Hematopoietic multipotent progenitor cell treated with erythropoietin and hydrocortisone succinate and interleukin-3 and kit ligand, for 4 days (in vitro differentiated cells): ENCODE results near the gene STAT5A.

Experiments used
- DNase-seq: peaks from one replicate; pipeline ENCODE4 v3.0.0-alpha.2; 2015

The STAT5A gene

DNA sequence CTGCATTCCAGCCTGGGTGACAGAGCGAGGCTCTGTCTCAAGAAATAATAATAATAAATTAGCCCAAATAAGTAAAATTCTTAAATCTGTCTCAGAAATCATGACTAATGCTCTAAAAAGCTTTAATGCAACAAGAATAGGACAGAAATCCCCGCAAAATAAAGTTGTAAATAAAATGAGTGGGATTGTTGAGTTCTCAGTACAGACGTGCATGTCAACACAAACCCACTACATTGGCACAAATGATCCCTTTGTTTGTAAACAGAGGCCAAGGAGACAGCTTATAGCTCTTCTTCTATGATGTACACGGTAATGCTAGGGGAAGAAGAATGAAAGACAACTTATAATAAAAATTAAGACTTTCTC, 18.1 kb upstream of the STAT5A start:
- no peak for DNase-seq

DNA sequence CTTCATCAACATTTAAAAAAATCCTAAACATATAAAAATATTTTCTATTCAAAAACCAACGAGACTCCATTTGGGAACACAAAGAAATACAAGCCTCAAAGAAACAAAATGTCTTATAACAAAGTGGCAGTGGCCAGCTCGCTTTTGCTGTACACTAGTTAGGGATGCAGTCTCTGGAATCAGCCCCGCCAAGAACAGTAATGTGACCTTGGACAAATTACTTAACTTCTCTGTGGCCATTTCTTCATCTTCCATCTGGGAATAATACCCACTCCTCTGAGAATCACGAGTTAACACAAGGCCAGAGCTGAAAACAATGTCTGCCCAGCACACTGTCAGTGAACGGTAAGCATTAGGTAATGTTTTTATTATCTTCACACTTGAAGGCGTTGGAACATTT, 17.7 kb upstream of the STAT5A start:
- DNase-seq = no peak

DNA sequence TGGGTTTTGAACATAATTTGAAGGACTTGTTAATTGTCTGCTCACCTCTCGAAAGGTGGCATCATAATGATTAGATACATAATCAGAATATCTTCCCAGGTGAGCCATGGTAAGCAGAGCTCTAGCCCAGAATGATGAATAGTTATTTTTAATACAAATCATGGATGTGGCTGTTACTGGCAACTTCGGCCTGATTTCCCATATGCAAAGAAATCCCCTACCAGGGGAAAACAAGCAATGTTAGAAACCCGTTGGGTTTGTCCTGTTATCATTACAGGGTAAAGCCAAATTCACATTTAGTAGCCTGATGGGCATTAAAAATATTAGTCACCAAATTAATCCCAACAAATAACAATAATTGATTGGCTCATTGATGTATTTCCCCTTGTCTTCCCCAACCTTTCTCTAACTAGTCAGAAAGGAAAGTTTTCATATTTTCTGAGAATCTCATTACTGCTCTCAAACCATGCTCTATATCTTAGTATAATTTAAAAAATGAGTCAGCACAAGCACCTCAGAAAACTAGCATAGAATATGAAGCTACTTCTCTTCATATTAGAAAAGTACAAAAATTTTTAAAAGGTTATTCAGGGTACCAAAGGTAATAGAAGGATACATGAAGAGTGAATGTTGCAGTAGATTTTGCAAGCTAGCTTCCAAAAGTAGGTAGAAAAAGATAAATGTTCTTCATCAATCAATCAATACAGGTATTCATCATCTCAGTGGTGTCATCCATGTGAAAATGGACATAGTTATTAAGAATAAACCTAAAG, 17.1 kb upstream of the STAT5A start:
- DNase-seq = no peak

DNA sequence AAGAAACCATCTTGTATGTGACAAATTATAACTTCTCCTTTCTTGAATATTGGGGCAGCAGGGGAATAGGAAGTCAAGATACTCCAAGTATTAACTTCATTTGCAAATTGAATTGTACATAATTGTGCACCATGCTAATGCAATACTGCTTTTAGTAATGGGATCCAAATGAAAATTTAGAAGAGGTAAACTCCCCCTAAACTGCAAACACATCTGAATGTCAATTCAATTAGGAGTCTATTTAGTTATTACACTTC, 16.6 kb upstream of the STAT5A start:
- DNase-seq = peak; percentile 38

DNA sequence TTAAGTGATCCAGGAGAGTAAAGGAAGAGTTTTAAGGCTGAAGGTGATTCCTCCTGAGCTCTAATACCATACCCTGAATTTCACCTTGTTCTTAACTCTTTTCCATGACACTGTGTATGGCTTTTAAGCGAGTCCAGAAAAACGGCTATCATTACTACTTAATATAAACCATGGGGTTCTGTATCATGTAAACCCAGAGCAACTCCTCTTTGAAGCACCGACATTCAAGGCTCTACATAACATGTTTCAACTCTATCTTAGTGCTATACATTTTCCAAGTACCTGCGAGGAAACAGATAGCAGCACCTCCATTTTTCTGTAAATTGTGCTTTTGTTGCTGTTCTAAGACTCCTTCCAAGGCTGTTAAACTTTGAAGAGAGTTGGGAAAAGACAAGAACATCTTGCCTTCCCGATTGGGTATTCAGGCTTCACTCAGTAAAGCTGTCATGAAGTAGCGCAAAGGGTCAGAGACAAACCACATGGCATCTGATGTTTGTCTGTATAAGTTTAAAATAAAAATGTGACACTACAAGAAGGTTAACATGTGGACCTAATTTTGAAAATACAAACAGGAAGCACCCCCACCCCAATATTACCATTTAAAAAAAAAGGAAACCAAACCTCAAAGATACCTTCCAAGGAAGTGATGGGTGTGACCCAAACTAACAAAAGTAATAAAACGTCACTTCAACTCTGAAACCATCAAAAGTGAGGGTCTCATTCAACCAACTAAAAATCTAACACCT, 16.0 kb upstream of the STAT5A start:
- DNase-seq = no peak

DNA sequence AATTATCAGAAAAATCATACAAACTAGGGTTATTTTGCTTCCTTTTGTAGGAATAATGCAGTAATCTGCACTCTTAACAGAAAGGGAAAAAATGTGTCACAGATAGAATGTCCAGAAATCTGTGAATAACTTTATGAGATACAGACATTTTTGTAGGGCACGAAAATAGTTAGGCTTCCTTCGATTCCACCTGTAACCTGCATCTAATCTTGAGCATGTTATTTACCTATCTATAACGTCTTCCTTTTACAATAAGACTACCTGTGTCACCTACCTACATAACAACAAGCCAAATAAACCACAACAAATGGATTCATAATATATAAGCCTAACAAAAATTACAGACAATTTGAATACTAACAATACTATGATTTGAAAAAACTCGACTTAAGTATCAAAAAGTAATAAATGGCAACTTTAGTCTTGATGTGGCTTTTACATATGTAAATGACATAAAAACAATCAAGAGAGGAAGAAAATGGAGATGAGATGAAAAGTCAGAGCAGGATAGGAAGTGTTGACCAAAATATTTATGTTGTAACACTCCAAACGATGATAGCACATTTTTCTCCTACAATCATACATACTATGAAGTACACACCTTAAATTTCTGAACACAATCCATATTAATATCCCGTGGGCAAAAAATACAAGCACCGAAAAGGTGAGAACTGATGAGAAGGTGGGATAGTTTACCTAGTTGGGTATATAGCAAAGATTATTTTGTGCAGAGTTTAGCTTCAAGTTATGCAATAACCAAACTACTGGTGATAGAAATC, 14.6 kb upstream of the STAT5A start:
- peak; percentile 50 for DNase-seq

DNA sequence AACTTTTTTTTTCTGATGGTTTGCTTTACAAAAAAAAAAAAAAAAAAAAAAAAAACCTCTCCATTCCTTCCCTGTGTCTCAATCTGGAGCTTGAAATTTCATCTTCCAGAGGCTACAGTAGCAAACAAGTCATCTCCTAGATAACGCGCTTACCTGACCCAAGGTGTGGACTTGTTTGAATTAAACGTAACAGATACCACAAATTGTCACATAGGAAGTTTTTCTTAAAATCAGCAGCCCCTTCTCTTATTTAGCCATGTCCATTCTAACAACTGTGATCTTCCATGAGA, 14.1 kb upstream of the STAT5A start:
- DNase-seq = no peak

DNA sequence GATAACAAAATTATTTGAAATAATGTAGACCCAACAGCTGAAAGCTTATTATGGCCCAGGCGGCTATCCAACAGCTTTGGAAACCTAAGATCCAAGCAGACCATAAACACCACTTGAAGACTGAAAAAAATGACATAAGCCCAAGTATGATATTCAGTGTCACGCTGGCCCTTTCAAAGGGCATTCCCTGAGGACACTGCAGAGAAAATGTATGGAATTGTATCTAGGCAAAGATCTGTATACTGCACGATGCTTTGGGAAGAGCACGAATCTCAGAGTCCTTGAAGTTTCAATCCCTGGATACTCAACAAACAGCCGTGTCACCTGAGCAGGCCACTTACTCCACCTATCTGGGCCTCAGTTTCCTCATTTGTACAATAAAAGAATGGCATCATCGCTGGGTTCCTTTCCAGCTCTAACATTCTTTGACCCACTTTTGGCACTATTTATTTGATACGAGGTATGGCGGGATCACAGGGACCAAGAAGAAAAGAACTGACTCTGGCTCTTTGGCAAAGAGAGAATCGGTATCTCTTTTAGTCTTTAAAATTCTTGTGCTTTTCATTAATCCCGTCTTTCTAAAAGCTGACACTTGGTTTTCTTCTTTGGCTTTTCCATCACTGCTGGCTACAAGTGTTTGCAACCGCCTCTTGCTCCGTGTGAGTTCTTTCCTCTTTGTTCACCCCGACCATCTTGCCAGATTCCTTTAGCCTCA, 13.3 kb upstream of the STAT5A start:
- DNase-seq = no peak

DNA sequence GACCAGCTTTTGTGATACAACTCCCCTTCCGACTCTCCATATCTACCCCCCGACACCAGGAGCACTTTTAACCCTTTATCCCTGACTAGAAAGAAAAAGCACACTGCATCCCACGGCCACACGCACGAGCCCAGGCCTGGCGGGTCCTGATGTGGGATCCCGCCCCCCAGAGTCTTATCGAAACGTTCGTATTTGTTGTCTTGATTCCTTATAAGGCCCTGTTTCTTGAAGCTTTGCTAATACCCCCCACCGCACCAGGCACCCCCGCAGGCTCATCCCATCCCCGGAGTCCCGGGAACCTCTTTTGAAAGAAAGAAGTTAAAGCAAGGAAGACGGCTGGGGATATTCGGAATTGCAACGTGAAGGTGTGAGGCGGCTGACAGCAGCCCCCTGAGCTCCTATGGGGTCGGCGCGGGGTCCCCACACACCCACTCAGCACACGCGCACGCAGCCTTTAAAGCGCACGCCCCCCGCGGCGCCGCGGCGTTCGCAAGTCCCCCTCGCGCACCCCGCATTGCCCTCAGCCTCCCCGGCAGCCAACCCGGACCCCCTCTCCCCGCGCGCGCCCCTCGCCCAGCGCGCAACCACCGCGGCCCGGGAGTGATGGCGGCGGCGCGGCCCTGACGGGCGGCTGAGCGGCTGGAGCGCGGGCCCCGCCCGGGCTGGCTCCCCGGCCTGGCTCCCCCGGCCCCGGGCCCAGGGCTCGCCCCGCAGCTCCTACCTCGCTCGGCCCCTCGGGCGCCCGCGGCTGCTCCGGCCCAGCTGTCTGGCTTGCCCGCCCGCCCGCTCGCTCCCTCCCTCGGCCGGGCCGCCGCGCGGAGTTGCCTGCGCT, 12.6 kb upstream of the STAT5A start:
- DNase-seq = peak; percentile 83

DNA sequence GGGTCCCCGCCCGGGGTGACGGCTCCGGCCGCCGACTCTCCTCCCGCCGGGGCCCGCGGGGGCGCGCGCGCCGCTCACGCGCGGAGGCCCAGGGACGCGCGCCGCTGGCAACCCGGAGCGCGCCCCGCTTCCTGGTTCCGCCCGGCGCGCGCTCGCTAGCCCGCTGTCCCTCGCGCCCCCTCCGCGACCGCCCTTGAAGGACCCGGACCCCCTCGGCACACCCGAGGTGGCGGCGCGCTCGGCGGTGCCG, 12.0 kb upstream of the STAT5A start, which contains the start of gene STAT5B:
STAT5B (minus strand) TSS at position 33 of the 250 bp plus-strand sequence. CDS start 44,264 bp downstream, outside the sequence.
- peak; percentile 87 for DNase-seq

DNA sequence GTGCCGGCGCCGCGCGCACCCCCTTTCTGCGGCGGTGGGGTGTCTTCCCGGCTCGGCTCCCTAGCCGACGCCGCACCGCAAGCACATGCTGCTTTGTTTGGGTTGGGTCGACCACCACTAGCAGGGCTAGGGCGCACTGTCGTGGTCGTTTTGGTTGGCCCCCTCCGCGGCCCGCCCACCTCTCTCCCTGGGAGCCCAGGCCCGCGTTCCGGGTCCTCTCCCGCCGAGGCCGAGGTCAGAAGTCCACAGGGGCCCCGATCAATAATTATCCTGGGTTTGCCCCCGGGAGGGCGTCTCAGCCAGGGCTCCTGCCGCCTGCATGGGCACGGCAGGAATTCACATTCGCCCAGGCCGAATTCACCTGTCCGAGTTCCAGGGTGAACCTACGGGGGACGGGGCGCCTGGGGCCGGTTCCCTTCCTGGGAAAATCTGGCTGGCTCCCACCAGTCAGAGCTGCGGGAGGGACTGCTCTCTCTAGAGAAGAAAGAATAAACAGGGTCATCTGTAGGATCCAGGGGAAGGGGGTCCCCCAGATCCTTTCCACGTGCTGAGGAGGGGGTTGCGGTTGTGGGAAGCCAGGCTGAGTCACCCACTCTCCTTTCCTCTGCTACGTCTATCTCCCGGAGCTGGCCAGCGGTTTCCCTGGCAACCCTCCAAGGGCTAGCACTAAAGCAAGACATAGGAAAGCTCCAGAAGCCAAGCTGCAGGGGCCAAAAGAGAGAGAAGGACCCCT, 11.5 kb upstream of the STAT5A start:
- peak; percentile 87 for DNase-seq

DNA sequence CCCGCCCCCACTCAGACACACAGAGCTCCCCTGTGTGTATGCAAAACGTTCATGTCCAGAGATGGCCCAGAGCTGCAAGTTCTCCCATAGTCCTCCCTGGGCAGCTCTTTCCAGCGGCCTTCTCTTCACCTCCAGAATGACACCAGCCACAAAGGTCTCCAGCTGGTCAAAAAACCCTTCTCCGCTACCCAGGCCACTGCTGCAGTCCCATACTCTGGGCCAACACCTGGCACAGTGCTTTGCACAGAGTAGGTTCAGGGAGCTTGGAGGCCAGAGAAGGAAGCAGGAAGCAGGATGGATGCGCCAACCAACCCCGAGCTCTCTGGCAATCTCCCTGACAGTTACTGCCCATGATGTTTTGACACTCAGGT, 11.0 kb upstream of the STAT5A start:
- peak; percentile 48 for DNase-seq

DNA sequence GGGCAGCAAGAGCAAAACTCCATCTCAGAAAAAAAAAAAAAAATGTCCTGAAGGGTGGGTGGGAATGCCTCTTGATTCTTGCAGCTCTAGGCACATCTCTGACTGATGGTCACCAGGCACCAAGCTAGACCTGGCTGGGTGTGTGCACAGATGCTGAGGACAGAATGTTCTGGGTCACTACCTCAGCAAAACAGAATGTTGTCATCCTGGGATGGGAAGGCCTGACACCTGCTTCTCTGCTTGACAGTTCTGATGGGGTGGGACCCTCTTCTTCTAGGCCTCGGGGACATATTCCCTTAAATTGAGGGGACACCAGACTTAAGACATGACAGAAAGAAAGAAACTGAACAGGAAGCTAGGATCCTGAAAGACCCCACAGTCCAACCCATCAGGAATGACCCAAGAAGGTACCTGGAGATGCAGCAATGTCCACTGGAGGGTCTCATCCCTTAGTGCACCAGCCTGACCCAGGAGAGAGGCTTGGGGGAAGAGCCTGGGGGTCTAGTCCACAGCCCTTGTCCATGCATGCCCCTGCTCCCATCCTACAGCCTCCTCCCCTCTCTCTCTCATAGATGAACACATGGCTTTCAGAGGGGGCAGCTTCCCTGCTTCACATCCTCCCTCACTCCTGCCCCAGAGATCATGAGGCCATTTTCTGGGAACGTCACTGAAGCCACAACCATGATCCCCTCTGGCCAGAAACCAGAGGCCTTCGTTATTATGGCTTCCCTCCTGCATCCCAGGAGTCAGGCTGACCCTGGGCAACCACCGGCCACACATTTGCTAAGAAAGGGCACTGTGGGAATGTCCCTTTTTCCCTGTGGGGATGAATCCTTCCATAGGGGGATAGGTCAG, 8.3 kb upstream of the STAT5A start:
- no peak for DNase-seq

DNA sequence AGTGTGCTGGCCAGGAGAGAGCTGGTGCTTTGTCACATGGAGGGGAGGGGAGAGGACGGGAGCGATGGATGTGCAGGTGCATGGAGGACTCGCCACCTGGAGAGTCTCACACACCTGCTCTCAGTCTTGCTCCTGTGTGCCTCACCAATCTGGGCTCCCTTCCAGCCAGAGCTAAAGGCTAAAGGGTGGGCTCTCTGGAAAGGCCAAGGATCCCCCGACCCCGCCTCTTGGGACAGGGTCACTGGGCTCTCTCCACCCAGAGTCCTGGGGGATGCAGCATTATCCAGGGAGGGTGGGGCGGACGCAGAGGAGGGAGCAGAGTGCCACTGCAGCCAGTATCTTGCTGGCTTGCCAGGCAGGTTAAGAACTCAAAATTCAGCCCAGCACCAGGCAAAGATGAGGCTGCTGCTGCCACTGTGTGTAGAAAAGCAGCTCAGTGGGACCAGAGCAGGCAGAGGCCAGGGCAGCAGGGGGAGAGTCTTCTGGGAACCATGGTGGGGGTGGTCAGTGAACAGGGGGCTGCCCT, 6.7 kb upstream of the STAT5A start:
- DNase-seq = no peak

DNA sequence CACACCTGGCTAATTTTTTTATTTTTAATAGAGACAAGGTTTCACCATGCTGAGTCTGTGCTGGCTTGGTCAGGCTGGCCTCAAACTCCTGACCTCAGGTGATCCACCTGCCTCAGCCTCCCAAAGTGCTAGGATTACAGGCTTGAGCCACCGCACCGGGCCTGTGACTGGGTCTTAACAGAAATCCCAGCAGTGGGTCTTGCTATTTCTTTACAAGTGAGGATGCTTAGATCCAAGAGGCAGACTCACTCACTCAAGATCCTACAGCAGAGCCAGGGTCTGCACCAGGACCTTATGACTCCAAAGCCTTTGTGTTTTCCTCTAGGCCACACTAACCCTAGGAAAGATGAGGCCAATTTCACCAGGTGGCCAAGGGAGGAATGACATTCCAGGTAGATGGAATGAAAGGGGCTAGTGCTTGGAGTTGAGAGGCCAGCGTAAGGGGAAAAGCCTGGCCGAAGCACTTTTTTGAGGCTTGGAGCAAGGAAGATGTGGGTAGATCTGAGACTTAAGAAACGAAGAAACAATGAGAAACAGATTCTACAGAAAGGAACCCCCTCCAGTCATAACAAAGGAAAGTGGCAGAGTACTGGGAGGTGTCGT, 5.7 kb upstream of the STAT5A start:
- no peak for DNase-seq

DNA sequence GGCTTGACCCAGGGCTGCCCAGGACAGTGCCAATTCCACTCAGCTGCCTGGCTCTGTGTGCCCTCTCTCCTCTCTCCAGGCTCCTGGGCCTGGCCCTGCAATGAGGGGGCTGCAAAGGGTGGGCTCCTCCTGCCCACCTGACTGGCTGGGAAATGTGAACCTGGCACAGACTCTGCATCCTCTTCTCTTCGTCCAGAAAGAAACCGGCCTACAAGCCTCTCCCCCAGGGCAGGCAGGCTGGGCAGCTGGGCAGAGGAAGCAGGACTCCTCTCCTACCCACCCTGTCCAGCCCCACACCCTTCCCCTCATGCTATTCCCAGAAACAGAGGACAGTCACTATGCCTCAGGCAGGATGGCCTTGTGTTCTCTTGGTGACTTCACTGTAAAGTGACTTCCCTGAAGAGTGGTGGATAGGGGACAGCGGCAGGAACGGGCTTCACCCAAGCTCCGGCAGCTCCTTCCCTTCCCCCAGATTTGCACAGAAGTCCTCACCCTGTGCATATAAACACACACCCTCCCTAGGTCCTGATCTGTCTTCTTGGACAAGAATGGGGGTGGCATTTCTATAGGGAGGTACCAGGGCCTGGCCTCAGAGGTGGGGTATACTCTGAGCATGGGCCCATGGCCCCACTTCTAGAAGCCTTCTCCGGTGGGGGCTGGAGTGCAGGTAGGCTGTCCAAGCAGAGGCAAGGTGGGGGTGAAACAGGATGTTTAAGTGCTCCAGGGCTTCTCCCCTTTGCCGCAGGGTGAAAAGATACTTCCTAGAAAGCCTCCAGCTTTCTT, 4.9 kb upstream of the STAT5A start:
- no peak for DNase-seq

DNA sequence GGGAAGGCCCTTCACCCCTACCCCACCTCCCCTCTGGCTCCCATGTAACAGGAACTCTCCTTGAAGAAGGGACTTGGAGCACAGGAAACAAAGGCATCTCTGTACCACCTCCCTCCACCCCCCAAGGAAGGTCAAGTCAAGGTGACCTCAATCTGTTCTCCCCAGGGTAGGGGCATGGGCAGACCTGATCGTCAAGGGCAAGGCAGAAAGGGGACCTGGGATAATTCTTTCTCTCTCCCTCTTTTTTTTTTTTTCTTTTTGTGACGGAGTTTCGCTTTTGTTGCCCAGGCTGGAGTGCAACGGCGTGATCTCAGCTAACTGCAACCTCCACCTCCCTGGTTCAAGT, 4.3 kb upstream of the STAT5A start:
- DNase-seq = no peak

DNA sequence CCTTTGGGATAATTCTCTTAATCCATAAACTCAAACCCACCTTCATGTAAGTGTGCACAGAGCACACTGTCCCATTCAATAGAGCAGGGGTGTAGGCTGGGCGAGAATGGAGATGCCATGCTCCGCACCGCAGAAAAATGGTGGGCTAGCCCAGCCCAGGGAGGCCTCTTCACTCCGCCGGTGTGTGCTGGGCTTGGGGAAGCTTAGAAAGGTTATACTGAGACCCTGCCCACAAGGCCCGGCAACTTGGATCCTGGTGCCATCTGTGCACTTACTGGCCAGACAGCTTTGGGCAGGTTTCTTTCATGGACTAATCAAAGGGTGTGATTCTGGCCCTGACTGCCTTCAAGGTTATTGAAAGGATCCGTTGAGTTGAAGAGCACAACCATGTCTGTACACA, 3.7 kb upstream of the STAT5A start:
- no peak for DNase-seq

DNA sequence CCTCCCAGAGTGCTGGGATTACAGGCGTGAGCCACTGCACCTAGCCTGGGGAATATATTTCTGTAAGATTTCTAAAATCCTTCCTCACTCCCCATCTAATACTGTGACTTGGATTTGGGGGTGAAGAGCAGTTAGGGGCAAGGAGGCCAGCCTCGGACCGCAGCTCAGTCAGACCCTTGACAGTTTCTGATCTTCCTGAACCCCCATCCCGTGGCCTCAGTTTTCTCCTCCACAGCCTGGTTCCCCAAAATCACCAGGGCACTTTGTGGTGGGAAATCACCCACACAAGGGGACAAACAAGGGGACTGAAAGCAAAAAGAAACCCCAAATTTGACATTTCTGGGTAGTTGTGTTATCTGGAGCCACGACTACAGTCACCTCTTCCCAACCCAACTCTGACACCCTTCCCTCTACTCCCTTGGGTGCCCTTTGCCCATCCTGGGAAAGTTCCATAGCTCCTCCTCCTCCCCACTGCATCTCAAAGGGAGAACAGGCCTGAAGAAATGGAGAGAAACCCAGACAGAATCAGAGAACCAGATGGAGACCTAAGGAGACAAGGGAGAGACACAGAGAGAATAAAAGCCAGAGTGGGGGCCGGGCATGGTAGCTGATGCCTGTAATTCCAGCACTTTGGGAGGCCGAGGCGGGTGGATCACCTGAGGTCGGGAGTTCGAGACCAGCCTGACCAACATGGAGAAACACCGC, 2.8 kb upstream of the STAT5A start:
- DNase-seq = no peak
